OCI-LY1 (cell line): Measurements from ENCODE around the gene NLK.

ENCODE experiments used
- H2AFZ ChIP-seq: fragments of 200-600 bp; sonication (generic), shearing (Covaris generic); 2 replicates; pipeline ENCODE4 v1.6.0; 2014; ENCODE audit warnings: antibody characterized with exemption, mild to moderate bottlenecking, low read length
- H3F3A ChIP-seq: fragments of 200-600 bp; sonication (generic), shearing (Covaris generic); 2 replicates; pipeline ENCODE4 v1.6.0; 2014; ENCODE audit warnings: mild to moderate bottlenecking, antibody characterized with exemption, low read length, moderate library complexity; ENCODE audit not compliant: insufficient read depth
- H3K27ac ChIP-seq: fragments of 200-600 bp; sonication (generic); 2 replicates; pipeline ENCODE4 v1.5.1; 2014; ENCODE audit warnings: low read length, mixed run types, mild to moderate bottlenecking, low read depth; ENCODE audit not compliant: poor library complexity, severe bottlenecking
- H3K27me3 ChIP-seq: fragments of 200-600 bp; sonication (generic); 2 replicates; pipeline ENCODE4 v1.6.0; 2014; ENCODE audit warnings: antibody characterized with exemption, mild to moderate bottlenecking, low read length, moderate library complexity; ENCODE audit not compliant: insufficient read depth
- H3K36me3 ChIP-seq: fragments of 200-600 bp; sonication (generic); 2 replicates; pipeline ENCODE4 v1.6.1; 2014; ENCODE audit warnings: mild to moderate bottlenecking, antibody characterized with exemption, low read length, moderate library complexity, mixed read lengths; ENCODE audit not compliant: insufficient read depth
- H3K4me1 ChIP-seq: fragments of 200-600 bp; sonication (generic); 2 replicates; pipeline ENCODE4 v1.5.1; 2014; ENCODE audit warnings: mild to moderate bottlenecking, low read length, moderate library complexity; ENCODE audit not compliant: insufficient read depth, severe bottlenecking
- H3K4me2 ChIP-seq: fragments of 200-600 bp; sonication (generic), shearing (Covaris generic); 2 replicates; pipeline ENCODE4 v1.6.1; 2014; ENCODE audit warnings: low read length
- H3K4me3 ChIP-seq: fragments of 200-600 bp; sonication (generic); 2 replicates; pipeline ENCODE4 v1.5.1; 2014; ENCODE audit warnings: low read length, low read depth, mild to moderate bottlenecking, mixed read lengths; ENCODE audit not compliant: poor library complexity, severe bottlenecking
- H3K79me2 ChIP-seq: fragments of 200-600 bp; shearing (Covaris generic); 2 replicates; pipeline ENCODE4 v1.6.1; 2016; ENCODE audit warnings: mixed run types, low read length, mixed read lengths; ENCODE audit not compliant: insufficient read depth
- H3K9ac ChIP-seq: fragments of 200-600 bp; sonication (generic), shearing (Covaris generic); 2 replicates; pipeline ENCODE4 v1.6.1; 2014; ENCODE audit warnings: mild to moderate bottlenecking, low read length, mixed read lengths
- H3K9me2 ChIP-seq: fragments of 200-600 bp; sonication (generic), shearing (Covaris generic); 2 replicates; pipeline ENCODE4 v1.6.1; 2014; ENCODE audit warnings: low read depth, mild to moderate bottlenecking, low read length, mixed read lengths
- H3K9me3 ChIP-seq: fragments of 200-600 bp; shearing (Covaris generic); 2 replicates; pipeline ENCODE4 v1.6.1; 2014; ENCODE audit warnings: low read length, mixed read lengths
- H4K20me1 ChIP-seq: fragments of 200-600 bp; sonication (generic), shearing (Covaris generic); 2 replicates; pipeline ENCODE4 v1.6.0; 2016; ENCODE audit warnings: mild to moderate bottlenecking, low read length; ENCODE audit not compliant: insufficient read depth
- CTCF ChIP-seq: fragments of 200-600 bp; sonication (generic), shearing (Covaris generic); IDR thresholded peaks from 2 replicates; pipeline ENCODE4 v1.5.1; 2017; ENCODE audit warnings: mild to moderate bottlenecking, antibody characterized with exemption, low read length, moderate library complexity, mixed read lengths
- EZH2 ChIP-seq: fragments of 200-600 bp; sonication (generic), shearing (Covaris generic); IDR thresholded peaks from 2 replicates; pipeline ENCODE4 v1.8.0; 2017; ENCODE audit warnings: borderline replicate concordance, mixed run types, mild to moderate bottlenecking, antibody characterized with exemption, low read length, moderate library complexity, mixed read lengths

The NLK gene

GRCh38 chr17:28169621-28170349, 127.3 kb downstream of the NLK start:
- Histone ChIP-seq H3K4me1 (no peaks in the 10 kb centered on the region), H3K36me3 (peaks cover 57% of the 10 kb centered on the region), H3F3A (no peaks in the 10 kb centered on the region; the same call in 1 of the 2 replicates), H2AFZ (no peak overlapping the region), H3K4me2 (no peak overlapping the region), H3K27ac (no peak overlapping the region), H3K9me2 (no peaks in the 10 kb centered on the region), H3K79me2 (no peaks in the 10 kb centered on the region), H4K20me1 (no peaks in the 10 kb centered on the region), H3K9ac (no peak overlapping the region), H3K27me3 (no peaks in the 10 kb centered on the region), H3K9me3 (no peaks in the 10 kb centered on the region), H3K4me3 (no peak overlapping the region)
- TF ChIP-seq EZH2 (no peak), CTCF (no peak)

- no peaks in the 10 kb centered on the region for H3K9me3 ChIP-seq
- H3K4me3 ChIP-seq = no peak overlapping the region
- no peaks in the 10 kb centered on the region for H3K27me3 ChIP-seq
- H2AFZ ChIP-seq = no peak overlapping the region
- H4K20me1 ChIP-seq = no peaks in the 10 kb centered on the region
- no peaks in the 10 kb centered on the region; the same call in 1 of the 2 replicates for H3F3A ChIP-seq
- H3K27ac ChIP-seq = no peak overlapping the region
- peaks cover 59% of the 10 kb centered on the region for H3K36me3 ChIP-seq
- no peak overlapping the region for H3K9ac ChIP-seq
- H3K4me1 ChIP-seq = no peaks in the 10 kb centered on the region
- TF ChIP-seq EZH2 (no peak), CTCF (no peak)
- no peaks in the 10 kb centered on the region for H3K79me2 ChIP-seq
- H3K9me2 ChIP-seq = no peaks in the 10 kb centered on the region
- no peak overlapping the region for H3K4me2 ChIP-seq
Measured at GRCh38 chr17:28170771-28171170, 128.3 kb downstream of the NLK start.

- H3K9ac ChIP-seq = no peak overlapping the region
- no peaks in the 10 kb centered on the region for H3K4me1 ChIP-seq
- no peaks in the 10 kb centered on the region for H3K27me3 ChIP-seq
- H3K4me3 ChIP-seq = no peak overlapping the region
- no peaks in the 10 kb centered on the region for H3K9me3 ChIP-seq
- TF ChIP-seq CTCF (no peak), EZH2 (no peak)
- H3K9me2 ChIP-seq = no peaks in the 10 kb centered on the region
- H3K79me2 ChIP-seq = no peaks in the 10 kb centered on the region
- H2AFZ ChIP-seq = no peak overlapping the region
- no peaks in the 10 kb centered on the region for H4K20me1 ChIP-seq
- peaks cover 70% of the 10 kb centered on the region for H3K36me3 ChIP-seq
- no peak overlapping the region for H3K27ac ChIP-seq
- H3K4me2 ChIP-seq = no peak overlapping the region
- no peaks in the 10 kb centered on the region; the same call in 1 of the 2 replicates for H3F3A ChIP-seq
Measured at GRCh38 chr17:28173031-28173561, 130.6 kb downstream of the NLK start.
